Upper lobe of left lung (tissue), 4 donors: ENCODE data around the gene ERCC6.

Source experiments
- POLR2A ChIP-seq, 4 donors: fragments of 450-650 bp; IDR thresholded peaks; one replicate each; pipeline ENCODE4 v1.5.1; 2016 to 2017; ENCODE audit warnings: antibody characterized with exemption in 4 of 4, mild to moderate bottlenecking in 2 of 4
- POLR2AphosphoS5 ChIP-seq, 2 donors: sonication (generic); formaldehyde crosslinking; IDR thresholded peaks; one replicate each; pipeline ENCODE4 v1.5.1; 2017; ENCODE audit warnings: antibody characterized with exemption in 2 of 2
- TF ChIP-seq, protein P1 (sequence below), 6 experiments: fragments of 450-650 bp in 4 of 6; fragments of 200-600 bp in 2 of 6; sonication (generic) in 2 of 6; IDR thresholded peaks; one replicate each; pipeline ENCODE4 v1.5.1; 2016 to 2019; ENCODE audit warnings: antibody characterized with exemption in 6 of 6

GRCh38 chr10:49550563-49550962 is 11.6 kb upstream of the ERCC6 start:
- TF ChIP-seq, protein P1, sequence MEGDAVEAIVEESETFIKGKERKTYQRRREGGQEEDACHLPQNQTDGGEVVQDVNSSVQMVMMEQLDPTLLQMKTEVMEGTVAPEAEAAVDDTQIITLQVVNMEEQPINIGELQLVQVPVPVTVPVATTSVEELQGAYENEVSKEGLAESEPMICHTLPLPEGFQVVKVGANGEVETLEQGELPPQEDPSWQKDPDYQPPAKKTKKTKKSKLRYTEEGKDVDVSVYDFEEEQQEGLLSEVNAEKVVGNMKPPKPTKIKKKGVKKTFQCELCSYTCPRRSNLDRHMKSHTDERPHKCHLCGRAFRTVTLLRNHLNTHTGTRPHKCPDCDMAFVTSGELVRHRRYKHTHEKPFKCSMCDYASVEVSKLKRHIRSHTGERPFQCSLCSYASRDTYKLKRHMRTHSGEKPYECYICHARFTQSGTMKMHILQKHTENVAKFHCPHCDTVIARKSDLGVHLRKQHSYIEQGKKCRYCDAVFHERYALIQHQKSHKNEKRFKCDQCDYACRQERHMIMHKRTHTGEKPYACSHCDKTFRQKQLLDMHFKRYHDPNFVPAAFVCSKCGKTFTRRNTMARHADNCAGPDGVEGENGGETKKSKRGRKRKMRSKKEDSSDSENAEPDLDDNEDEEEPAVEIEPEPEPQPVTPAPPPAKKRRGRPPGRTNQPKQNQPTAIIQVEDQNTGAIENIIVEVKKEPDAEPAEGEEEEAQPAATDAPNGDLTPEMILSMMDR (IDR thresholded peaks at IDR 0.05) = no peak
- TF ChIP-seq POLR2AphosphoS5 (IDR thresholded peaks at IDR 0.05) (no peak), POLR2A (IDR thresholded peaks at IDR 0.05) (no peak)
